Measurements from ENCODE around the gene KRT85.

Gene KRT85

GRCh38 chr12:52356762-52357580 is 10.3 kb downstream of the KRT85 start:
- H3K36me3 ChIP-seq (ENCODE audit: control insufficient read depth, insufficient read depth, low read length), result no peaks in the 10 kb centered on the region
- H3K79me2 ChIP-seq, result no peaks in the 10 kb centered on the region
- no peak overlapping the region for H3K4me3 ChIP-seq (ENCODE audit: low read depth, low read length)
- H3K4me1 ChIP-seq, result no peaks in the 10 kb centered on the region
- H3K4me2 ChIP-seq (ENCODE audit: low read length), result no peak overlapping the region
- no peaks in the 10 kb centered on the region for H3K9me3 ChIP-seq (ENCODE audit: control insufficient read depth, low read length)
- no peak overlapping the region for H3K9ac ChIP-seq
- TF ChIP-seq CTCF (IDR thresholded peaks at IDR 0.05), result no peak
- H3K27me3 ChIP-seq (ENCODE audit: control insufficient read depth, insufficient read depth, low read length), result no peaks in the 10 kb centered on the region
- no peak overlapping the region for H2AFZ ChIP-seq
- H3K27ac ChIP-seq, result no peak overlapping the region

GRCh38 chr12:52356031-52356761 is 11.1 kb downstream of the KRT85 start:
- TF ChIP-seq CTCF (IDR thresholded peaks at IDR 0.05), result no peak

GRCh38 chr12:52355176-52355575 is 12.1 kb downstream of the KRT85 start:
- H3K4me3 ChIP-seq (ENCODE audit: low read depth, low read length), result no peak overlapping the region
- H3K27ac ChIP-seq, result no peak overlapping the region
- H3K27me3 ChIP-seq (ENCODE audit: control insufficient read depth, insufficient read depth, low read length), result no peaks in the 10 kb centered on the region
- no peak overlapping the region for H3K9ac ChIP-seq
- H3K36me3 ChIP-seq (ENCODE audit: control insufficient read depth, insufficient read depth, low read length), result no peaks in the 10 kb centered on the region
- H3K4me1 ChIP-seq, result no peaks in the 10 kb centered on the region
- no peaks in the 10 kb centered on the region for H3K9me3 ChIP-seq (ENCODE audit: control insufficient read depth, low read length)
- no peak overlapping the region for H2AFZ ChIP-seq
- H3K79me2 ChIP-seq, result no peaks in the 10 kb centered on the region
- TF ChIP-seq CTCF (IDR thresholded peaks at IDR 0.05), result no peak
- H3K4me2 ChIP-seq (ENCODE audit: low read length), result no peak overlapping the region

More at GRCh38 chr12:52356031-52356761, 11.1 kb downstream of the KRT85 start:
- H3K4me3 ChIP-seq (ENCODE audit: low read depth, low read length), result no peak overlapping the region
- no peaks in the 10 kb centered on the region for H3K4me1 ChIP-seq
- no peak overlapping the region for H3K27ac ChIP-seq
- H3K27me3 ChIP-seq (ENCODE audit: control insufficient read depth, insufficient read depth, low read length), result no peaks in the 10 kb centered on the region
- no peak overlapping the region for H3K4me2 ChIP-seq (ENCODE audit: low read length)
- H3K9ac ChIP-seq, result no peak overlapping the region
- H2AFZ ChIP-seq, result no peak overlapping the region
- H3K9me3 ChIP-seq (ENCODE audit: control insufficient read depth, low read length), result no peaks in the 10 kb centered on the region
- H3K79me2 ChIP-seq, result no peaks in the 10 kb centered on the region
- no peaks in the 10 kb centered on the region for H3K36me3 ChIP-seq (ENCODE audit: control insufficient read depth, insufficient read depth, low read length)

- H3K9me3 ChIP-seq (ENCODE audit: control insufficient read depth, low read length), result no peaks in the 10 kb centered on the region
- H2AFZ ChIP-seq, result no peak overlapping the region
- no peak overlapping the region for H3K27ac ChIP-seq
- H3K27me3 ChIP-seq (ENCODE audit: control insufficient read depth, insufficient read depth, low read length), result no peaks in the 10 kb centered on the region
- H3K4me3 ChIP-seq (ENCODE audit: low read depth, low read length), result no peak overlapping the region
- no peaks in the 10 kb centered on the region for H3K4me1 ChIP-seq
- H3K9ac ChIP-seq, result no peak overlapping the region
- no peak for TF ChIP-seq CTCF (IDR thresholded peaks at IDR 0.05)
- H3K36me3 ChIP-seq (ENCODE audit: control insufficient read depth, insufficient read depth, low read length), result no peaks in the 10 kb centered on the region
- no peaks in the 10 kb centered on the region for H3K79me2 ChIP-seq
- H3K4me2 ChIP-seq (ENCODE audit: low read length), result no peak overlapping the region
Observed at GRCh38 chr12:52354200-52354599, 13.1 kb downstream of the KRT85 start.
